GM12872 (cell line): ENCODE data around the gene DOCK4.

Source experiments
- TF ChIP-seq, protein P1 (sequence below): IDR thresholded peaks from 3 replicates; pipeline ENCODE4 v1.5.1; 2011; ENCODE audit warnings: low read depth, mild to moderate bottlenecking, low read length, moderate library complexity; ENCODE audit not compliant: insufficient read depth

The DOCK4 gene

DNA sequence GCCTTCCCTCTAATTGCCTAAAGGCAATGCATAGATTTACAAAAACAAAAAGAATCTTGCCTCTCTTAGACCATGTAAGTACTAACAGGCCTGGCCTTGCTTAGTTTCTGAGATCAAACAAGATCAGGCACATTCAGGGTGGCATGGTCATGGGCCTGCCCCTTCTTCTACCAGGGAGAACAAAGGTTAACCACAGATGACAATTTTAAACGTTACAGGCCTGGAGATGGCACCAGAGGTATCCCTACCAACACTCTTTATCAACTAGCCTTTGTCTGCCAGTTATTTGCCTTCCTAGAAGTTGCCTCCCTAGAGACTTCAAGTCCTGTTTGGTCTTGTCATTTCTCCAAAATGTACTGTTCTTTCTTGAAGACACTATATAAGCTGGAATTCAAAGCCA lies 252.6 kb downstream of the DOCK4 start:
- TF ChIP-seq, protein P1, sequence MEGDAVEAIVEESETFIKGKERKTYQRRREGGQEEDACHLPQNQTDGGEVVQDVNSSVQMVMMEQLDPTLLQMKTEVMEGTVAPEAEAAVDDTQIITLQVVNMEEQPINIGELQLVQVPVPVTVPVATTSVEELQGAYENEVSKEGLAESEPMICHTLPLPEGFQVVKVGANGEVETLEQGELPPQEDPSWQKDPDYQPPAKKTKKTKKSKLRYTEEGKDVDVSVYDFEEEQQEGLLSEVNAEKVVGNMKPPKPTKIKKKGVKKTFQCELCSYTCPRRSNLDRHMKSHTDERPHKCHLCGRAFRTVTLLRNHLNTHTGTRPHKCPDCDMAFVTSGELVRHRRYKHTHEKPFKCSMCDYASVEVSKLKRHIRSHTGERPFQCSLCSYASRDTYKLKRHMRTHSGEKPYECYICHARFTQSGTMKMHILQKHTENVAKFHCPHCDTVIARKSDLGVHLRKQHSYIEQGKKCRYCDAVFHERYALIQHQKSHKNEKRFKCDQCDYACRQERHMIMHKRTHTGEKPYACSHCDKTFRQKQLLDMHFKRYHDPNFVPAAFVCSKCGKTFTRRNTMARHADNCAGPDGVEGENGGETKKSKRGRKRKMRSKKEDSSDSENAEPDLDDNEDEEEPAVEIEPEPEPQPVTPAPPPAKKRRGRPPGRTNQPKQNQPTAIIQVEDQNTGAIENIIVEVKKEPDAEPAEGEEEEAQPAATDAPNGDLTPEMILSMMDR: no peak

DNA sequence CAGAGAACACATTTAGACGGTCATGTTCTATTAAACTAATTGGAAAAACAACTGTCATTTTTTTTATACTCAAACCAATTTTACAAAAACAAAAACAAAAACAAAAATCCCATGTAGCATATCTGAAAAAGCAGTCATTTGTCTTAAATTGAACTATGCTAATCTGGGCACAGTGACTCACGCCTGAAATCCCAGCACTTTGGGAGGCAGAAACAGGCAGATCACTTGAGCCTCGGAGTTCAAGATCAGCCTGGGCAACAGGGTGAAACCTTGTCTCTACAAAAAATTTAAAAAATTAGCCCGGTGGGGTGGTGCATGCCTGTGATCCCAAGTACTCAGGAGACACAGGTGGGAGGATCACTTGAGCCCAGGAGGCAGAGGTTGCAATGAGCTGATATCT lies 253.4 kb downstream of the DOCK4 start:
- TF ChIP-seq, protein P1: no peak

DNA sequence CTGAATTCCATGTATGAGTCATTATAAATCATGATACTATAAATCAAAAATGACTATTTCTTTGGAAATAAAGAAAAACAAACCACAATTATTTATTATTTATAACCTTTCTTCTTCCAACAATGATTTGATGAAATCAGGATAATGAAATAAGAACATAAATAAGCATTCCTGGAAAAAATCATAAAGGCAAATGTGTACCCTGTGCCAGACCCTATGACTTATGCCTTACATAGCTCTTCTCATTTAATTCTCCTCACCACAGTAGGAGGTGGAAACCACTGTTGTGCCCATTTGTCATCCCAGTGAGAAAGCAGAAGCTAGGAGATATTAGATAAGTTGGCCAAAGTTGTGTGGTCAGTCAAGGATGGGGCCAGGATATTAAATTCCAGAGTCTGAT lies 255.1 kb downstream of the DOCK4 start:
- TF ChIP-seq, protein P1: no peak

DNA sequence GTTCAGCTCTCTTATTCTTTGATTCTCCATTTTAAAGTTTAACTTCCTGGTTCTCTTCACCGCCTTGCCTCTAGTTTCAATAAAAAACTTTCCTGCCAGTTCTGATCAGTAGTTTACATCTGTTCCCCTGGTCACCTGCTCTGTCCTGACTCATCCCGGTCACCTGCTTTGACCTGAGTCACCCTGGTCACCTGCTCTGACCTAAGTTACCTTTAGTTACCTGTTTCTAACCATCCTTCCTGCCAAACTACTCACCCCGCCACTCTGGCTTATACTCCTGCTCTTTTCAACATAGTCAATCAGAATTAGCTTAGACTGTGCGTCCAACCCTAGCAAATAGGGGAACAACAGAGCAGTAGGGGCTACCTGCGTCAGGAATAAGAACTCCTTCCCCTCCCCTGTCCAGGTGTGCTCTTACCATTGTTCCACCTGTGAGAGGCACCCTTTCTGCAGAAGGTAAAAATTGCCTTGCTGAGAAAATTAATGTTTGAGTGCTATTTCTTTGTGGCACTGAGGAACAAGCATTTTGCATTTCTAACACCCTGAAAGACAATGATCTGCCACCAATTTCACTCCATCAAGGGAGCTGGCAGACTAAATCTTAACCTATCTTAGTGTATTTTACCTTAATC lies 263.6 kb downstream of the DOCK4 start:
- TF ChIP-seq, protein P1: no peak

DNA sequence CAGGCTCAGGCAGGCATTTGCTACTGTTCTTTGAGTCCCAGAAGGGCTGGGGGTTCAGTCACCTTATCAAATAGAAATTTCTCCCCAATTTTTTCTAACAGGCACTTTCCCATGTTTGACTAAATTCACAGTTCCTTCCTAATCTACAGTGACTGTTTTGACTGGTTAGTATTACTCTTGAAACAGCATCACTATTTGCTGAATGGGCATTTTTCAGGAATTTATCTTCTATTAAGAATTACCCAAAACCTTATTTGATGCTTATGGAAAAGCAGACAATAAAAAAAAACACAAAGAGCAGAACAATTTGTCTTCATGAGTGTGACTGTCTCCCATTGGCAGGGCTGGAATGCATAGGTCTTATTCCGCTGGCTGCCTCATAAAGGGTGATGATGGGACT lies 269.0 kb downstream of the DOCK4 start:
- TF ChIP-seq, protein P1: no peak

DNA sequence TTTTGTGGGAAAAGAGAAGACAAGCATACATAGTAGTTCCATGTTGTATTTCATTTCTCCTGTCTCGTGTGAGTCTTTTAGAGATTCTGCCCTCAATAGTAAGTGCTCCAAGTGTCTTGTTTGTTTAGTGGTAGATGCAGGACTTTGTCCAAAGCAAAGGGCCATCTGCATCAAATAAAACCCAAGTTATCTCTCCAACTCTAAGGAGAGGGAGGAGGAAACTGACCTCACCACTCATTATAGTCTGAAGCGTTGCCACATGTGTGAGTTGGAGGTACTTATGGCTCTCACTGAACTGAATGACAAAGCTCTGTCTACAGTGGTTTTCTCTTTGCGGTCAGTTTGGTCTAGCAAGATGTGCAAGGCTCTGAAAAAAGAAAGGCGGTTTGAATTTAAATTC lies 272.6 kb downstream of the DOCK4 start:
- TF ChIP-seq, protein P1: no peak

DNA sequence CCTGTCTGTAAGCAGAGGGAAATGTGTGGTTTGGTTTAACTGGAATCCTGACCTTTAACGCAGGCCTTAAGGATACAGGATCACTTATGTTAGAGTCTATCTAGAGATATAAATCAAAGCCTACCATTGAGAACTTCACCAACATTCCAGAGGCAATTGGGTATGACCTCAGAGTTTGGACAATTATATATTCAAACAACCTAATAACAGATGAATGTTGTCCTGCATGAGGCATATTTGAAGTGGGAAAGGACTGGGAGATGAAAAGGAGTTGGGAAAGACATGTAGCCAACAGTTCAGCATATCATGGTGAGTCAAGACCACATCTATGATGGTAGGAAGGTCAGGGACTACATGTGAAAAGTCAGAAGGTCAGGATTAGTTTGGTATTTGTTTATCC lies 274.2 kb downstream of the DOCK4 start:
- TF ChIP-seq, protein P1: no peak
